ENCODE results near the gene BUD23.
"Not testable (repeated sequence)": the region's sequence is repeated elsewhere in the genome, so short reads cannot be mapped to it uniquely, and the experiment has no call there.

BUD23 gene

DNA sequence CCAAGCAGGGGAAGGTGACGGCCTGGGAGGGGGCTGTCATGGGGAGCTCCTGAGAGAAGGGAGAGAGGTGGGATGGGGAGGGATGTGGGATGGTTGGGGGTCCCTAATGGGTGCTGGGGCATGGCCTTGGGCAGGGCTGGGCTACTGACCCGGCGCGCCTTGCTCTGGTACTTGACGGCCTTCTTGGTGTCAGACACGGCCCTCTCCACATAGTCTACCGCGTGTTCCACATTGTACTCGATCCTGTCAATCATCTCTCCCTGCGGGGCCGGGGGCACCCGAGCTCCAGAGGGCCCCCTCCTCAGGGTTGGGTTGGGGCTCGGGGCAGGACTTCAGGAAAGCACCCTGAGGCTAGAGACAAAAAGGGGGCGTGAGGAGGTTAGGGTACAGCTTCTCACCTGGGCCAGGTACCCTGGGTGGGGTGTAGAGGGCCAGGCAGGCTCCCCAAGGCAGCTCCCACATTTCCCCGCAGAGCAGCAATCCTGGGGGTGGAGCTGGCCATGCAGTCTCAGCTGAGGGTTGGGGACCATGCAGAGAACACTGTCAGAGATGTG, 17.3 kb downstream of the BUD23 start:
- no peak for DNase-seq (ENCODE audit: low read depth, low spot score)

DNA sequence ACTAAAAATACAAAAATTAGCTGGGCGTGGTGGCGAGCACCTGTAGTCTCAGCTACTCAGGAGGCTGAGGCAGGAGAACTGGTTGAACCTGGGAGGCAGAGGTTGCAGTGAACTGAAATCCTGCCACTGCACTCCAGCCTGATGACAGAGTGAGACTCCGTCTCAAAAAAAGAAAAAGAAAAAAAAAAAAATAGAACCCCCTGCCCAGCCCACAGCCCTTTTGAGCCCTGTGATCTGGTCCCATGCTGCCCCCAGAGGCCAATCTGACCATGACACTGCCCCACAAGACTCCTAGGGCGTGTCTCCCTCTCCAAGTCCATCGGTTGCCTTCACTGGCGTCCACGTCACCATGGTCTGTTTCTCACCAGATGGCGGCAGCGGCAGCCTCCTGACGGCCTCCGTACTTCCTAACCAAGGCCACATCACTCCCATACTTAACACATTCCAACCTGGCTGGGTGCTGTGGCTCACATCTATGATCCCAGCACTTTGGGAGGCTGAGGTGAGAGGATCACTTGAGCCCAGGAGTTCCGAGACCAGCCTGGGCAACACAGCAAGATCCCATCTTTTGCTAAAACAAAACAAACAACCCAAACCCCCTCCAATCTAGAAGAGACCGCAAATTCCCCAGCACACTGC, 18.1 kb downstream of the BUD23 start:
- DNase-seq (ENCODE audit: low read depth, low spot score): peak; percentile 68

DNA sequence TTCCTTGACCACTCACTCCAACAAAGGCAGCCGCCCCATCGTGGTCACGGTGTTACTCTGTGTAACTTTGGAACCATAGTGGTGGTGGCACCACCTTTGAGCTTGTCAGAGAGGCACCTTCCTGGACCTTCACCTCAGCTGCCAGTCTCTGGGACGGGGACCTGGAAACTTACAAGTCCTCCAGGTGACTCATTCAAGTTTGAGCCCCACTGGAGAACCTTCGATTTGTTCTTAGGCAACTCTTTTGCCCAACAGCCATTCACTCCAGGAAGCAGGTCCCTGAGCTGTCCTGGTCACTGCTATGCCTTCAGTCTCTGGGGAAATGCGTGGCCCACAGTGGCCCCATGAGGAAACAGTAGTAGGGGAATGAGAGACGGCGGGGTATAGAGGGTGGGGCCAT, 18.8 kb downstream of the BUD23 start:
- DNase-seq (ENCODE audit: low read depth, low spot score): no peak

DNA sequence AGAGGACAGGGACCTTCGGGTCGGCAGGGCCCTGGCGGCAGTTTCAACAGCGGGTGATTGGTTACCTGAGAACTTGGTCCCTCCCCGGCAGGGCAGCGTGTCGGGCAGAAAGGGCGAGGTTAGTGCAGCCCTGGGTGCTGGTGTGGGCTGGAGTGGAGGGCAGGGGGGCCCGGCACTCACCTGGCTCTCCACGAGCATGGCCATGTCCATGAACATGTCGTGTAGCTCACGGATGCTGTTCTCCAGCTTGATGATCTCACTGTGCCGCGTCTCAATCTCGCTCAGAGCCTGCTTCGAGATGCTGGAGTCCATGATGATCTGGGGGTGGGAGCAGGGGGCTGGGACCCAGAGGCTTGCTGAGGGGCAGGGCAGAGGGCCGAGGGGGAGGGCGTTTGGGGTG, 19.3 kb downstream of the BUD23 start:
- no peak for DNase-seq (ENCODE audit: low read depth, low spot score)

DNA sequence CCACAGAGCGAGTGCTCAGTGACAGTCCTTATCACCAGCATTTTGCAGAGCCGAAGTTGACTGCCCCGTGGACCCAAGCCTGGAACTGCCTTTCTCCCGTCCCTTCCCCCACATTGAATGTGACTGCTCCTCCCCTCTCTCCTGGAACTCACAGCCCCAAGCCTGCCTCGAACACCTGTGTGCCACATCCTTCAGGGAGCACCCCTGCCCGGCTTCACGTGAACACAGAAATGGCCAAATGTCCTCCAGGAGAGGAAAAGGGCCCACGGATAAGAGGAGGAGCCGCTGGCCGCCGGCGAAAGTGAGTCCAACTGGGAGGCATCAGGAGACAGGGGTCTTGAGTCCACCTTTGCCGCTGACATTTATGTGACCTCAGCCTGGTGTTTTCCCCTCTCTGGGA, 19.8 kb downstream of the BUD23 start:
- DNase-seq (ENCODE audit: low read depth, low spot score): no peak

DNA sequence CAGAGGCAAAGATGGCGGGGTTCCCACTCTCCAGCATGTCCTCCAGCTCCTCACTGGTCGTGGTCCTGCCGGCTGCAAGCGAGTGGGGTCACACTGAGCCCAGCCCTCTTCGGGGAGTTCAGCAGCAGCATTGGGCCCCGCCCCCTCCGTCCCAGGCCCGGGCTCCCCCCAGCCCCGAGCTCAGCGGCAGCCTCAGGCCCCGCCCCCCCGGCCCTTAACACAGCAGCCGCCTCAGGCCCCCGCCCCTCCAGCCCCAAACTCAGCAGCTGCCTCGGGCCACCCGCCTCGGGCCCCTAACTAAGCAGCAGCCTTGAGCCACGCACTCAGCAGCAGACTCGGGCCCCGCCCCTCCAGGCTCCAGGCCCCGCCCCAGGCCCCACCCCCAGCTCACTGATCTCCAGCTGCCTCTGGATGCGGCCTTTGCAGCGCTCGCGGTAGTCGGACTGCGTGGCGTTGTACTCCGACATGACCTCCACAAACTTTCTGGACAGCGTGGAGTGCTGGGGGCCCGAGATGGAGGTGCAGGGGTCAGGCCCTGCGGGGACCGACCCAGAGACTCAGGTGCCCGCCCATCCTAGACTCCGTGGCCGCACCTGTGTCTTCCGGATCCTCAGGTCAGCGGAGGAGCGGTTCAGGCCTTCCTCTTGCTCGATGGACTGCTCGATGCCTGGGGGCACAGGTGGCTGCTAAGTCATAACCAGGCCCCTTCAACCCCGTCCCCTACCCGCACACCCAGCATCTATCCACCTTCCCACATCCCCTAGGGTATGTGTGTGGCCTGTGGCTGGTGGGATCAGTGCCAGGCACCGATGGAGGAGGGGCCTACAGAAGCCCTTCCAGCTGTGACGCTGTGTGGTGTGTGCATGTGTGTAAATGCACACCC, 20.6 kb downstream of the BUD23 start:
- DNase-seq (ENCODE audit: low read depth, low spot score): peak; percentile 75

DNA sequence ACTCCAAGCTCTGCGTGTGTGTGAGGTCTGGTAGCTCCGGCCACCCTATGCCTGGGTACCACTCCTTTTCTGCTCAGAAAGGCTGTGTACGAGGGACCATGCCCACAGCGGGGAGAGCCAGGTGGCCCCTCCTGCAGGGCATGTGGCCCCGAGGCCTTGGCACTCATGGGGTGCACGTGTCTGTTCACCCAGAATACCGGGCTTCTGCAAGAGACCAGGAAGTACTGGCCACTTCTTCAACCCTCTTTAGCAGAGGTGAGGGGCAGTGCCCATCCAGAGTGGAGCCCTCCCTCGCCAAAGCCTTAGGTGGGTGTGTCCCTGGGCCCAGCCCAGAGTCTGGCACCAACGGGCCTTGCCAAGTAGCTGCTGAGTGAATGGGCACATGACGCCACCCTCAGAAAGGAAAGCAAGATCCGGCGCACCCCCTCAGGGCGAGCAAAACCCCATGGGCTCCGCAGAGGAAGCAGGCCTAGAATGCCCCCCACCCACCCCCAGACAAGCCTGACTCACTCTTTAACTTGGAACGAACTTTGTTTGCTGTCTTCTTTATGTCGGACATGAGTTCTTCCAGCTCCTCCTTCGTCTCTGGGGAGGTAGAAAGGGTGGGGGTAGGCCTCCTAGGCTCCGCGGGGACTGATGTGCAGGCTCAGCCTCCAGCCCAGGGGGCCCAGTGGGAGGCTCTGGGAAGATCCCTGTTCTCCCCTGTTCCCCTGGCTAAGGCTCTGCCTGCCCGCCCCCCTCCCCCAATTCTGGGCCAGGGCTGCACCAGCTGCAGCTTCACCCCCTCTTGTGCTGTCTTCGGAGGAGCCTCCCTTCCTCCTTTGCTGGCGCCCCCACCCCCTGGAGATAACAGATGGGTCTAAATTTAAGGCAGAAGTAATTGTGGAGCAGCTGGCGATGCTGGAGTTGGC, 21.5 kb downstream of the BUD23 start:
- peak; percentile 82 for DNase-seq (ENCODE audit: low read depth, low spot score)

DNA sequence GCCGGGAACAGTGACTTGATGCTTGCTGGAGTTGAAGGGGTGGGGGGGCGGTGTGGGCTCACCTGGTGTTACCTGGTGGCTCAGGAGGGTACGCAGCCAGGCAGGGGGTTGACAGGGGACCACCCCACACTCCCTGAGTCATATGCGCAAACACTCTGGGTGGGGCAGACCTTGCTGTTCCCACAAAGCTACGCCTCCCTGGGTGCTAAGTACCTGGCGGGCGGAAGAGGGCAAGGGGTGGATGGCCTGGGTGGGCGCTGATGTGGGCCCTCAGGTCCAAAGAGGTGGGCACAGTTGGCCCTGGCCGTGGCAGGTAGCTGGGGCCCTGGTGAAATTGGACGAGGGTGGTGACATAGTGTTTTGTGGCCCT, 22.1 kb downstream of the BUD23 start:
- DNase-seq (ENCODE audit: low read depth, low spot score): no peak

DNA sequence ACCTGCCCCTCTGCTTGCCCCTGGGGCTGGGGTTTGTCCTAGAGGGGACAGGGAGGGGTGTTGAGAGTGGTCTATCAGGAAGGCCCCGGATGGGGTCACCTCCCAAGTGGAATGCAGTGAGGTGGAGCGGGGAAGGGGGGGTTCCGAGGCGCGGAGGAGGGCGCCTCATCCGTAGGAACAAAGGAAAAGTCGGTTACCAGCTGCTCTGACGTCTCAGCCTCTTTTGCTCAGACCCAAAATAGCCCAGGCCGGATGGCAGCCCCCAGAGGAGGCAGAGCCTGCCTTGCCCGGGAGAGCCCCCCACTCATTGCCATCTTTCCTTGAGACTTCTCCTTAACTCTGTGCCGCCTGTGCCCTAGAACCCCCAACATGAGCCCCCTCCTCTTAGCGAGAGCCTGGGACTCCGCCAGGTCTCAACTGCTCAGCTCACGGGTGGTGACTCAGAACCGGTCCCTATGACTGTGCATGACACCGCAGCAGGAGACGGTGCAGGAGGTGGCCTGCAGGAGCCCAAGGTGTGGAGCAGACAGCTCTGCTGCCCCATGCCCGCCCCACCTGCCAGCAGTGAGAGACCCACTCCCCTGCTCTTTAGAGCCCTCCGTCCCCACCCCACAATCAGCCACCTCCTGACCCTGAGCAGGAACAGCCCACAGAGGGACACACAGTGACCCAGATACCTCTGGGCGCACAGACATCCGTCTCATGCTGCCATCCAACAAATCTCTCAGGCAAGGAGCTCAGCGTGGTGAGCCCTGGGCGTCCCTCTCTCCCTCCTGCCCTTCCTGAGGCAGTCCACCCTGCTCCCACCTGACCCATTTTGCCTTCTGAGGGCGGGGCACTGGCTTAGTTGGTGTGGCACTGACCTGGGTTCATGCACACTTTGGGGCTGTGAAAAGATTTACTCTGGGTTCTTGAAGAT, 23.0 kb downstream of the BUD23 start:
- DNase-seq (ENCODE audit: low read depth, low spot score): peak; percentile 85

DNA sequence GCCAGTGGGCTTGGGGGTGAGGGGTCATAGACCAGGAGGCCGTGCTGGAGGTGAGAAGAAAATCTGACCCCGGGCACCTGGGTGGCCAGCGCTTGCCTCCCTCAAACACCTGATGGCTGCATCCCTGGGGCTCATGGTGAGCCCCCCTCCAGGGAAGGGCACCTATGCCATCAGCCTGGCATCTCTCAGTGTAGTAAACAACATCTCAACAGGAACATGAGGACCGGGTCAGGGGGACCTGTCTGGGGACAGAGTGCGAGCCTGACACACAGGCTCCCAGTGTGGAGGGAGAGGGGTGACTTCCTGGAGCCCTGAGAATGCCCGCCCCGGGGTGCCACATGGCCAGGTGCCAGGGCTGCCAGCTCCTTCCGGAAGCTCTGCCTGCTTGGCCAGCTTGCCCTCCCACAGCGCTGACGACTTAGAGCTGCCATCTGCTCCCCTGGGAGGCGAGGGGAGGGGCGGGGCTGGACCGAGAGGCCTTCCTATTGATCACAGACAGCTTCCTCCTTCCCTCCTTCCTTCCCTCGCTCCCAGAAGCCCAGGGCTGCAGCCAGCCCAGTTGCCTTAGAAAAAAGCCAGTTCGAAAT, 23.7 kb downstream of the BUD23 start:
- peak; percentile 70 for DNase-seq (ENCODE audit: low read depth, low spot score)

DNA sequence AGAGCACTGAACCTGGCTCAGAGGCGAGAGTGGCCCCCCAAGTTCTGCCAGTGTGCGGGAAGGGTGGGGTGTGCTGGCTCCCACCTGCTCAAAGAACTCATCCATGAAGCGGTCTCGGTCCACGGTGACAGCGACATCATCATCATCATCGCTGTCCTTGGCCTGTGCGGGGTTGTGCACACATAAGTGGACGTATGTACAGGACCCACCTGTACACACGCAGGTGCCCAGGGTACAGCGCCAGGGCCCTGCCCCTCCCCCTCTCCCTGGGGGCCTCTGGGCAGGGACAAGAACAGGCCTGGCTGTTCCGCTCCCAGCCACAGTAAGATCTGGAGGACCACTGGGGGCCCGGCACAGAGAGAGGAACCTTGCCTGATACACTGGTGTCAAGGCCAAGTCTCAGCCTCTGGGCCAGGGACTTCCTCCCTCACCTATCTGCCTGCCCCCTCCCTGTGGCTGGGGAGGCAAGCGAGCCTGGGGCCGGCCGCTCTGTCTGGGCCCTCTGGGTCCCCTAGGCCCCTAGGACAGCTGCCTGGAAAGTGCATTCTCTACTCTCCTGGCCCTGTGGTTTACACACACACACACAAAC, 25.7 kb downstream of the BUD23 start:
- DNase-seq (ENCODE audit: low read depth, low spot score): no peak

DNA sequence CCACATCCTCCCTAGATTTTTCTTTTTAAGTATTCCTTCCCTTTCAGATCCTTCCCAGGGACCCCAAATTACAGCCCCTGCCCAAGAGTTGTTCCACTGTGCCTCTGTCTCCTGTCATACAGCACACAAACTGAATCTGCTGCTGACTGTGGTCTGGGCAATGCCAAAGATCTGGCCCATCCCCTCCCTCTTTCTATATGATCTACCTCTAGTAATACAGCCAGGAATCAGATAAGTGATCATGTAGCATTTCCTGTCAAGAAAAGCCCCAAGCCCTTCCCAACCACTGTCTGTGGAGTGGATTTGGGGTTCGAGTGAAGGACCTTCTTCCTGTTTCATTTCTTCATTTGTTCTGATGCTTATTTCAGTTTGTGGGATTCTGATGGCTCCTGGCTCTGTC, 29.4 kb downstream of the BUD23 start:
- DNase-seq (ENCODE audit: low read depth, low spot score): no peak

DNA sequence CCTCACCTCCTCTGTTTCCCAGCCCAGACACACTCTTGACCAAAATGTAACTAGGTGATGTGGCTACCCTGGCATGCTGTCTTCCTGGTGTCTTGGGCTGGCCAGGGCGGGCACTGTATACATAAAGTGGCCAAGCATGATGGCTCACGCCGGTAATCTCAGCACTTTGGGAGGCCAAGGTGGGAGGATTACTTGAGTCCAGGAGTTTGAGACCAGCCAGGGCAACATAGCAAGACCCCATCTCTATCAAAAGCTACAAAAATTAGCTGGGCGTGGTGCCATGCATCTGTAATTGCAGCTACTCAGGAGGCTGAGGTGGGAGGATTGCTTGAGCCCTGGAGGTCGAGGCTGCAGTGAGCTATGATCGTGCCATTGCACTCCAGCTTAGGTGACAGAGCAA, 29.9 kb downstream of the BUD23 start:
- not testable (repeated sequence) for DNase-seq (ENCODE audit: low read depth, low spot score)

DNA sequence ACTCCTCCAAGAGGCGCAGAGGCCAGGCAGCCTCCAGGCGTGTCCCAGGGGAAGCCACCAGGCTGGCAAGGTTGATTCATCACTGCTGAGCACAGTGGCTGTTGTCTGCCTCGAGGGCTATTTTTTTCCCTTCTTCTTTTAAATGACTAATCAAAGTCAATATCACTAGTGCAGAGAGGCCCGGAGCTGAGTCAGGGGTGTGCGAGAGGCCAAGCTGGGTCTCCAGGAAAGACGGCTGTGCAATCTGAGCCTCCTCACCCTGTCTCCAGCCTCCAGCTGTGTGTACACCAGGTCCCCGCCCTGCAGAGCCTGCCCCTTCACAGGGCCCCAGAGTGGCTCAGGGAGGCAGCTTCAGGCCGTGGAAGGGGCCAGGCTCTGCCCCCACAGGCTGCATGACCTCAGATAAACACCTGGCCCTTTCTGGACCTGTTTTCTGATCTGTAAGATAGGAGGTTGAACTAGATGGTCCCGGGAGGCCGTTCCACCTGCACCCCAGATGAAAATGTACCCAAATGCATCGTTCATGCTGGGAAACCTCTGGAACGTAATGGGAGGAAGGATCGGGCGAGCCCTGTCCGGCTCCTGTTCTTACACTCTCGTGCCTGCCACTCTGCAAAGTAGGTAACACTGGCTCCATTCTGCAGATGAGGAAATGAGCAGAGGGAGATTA, 32.4 kb downstream of the BUD23 start:
- peak; percentile 82 for DNase-seq (ENCODE audit: low read depth, low spot score)

DNA sequence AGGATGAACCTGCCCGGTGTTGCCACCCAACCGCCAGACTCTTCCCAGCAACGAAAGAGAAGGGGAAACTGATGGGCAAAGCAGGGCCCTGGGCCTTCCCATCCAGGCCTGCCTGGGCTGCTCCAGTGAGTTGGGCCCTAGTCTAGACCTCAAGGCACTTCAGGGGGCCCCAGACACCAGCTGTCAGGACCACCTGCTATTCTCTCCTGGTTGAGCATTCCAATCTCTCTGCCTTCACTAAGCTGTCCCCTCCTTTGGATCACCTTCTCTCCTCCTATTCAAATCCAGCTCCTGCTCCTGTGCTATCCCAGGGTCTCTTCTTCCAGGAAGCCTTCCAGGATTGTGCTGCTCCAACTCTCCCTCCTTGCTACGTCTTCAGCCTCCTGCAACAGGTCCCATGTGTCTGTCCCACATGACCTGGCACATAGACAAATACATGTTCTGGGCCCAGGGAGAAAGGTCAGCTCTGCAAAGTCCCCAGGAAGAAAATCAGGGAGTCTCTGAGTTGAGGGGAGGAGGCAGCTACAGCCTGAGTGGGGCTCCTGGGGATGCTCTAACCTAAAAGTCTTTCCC, 33.0 kb downstream of the BUD23 start:
- DNase-seq (ENCODE audit: low read depth, low spot score): no peak

DNA sequence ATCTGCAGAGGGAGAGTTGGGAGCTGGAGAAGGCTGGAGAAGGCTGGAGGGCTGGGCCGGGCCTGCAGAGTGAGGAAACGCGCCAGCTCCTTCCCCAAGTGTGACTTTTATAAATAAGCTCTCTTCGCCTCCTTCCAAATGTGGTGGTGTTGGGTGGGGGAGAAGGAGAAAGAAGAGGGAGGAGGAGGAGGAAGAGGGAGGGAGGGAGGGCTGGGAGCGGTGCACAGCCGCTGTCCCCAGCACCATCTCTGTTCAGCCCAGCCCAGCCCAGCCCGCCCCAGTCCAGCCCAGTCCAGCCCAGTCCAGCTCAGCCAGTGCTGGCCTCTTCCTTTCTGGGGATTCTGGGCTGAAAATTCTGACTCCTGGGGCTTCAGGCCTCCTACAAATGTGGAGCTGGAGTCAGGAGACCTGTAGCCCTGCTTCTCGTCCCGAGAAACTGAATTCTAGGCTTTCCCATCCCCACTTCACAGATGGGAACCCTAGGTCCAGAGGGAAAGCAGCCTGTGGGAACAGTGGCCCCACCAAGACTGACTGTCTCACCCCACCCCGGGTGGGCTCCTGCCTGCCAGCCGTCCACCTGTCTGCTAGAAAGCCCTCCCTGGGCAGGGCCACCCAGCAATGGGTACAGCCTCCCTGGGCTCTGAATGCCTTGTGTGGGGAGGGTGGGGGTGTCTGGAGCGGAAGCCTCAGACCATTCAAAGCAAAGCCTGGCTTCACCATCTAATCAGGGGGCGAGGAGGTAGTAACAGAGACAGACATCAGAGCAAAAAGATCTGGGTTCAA, 33.8 kb downstream of the BUD23 start:
- DNase-seq (ENCODE audit: low read depth, low spot score): peak; percentile 47

DNA sequence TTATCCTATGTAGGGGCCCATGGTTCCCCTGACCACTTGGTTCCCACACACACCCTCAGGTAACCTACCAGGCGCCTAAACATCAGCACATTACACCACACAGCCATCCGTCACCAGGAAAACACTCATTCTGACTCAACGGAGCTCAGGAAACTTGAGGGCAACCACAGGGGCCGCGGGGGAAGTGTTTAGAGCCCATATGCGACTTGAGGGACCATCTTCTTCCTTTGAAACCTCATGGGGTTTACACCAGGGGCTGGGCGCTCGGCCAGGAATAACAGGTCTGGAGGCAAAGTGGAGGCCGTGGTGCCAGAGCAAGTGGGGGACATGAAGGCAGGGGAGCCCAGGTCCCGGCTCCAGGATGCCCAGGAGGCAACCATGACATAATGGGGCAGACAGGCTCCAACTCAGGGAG, 34.6 kb downstream of the BUD23 start:
- DNase-seq (ENCODE audit: low read depth, low spot score): peak; percentile 89

DNA sequence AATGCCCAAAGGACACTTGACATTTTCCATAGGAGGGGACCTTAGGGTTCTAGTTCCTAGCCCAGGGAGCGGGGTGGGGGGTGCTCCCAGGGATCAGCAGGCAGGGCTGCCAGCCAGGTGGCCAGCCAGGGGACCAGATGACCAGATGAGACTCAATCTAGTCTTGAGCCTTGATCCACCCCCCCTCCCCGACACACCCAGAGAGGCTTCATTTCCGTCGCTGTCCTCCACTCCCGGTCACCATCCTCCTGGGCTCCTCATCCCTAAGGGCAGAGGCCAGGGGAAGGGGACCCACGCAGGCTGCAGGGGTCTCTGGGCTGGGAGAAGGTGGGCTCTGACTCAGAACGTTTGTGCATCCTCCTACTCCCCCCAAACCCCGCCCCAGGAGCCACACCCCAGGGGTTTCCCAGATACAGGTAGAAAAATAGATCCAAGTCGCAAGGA, 35.1 kb downstream of the BUD23 start:
- DNase-seq (ENCODE audit: low read depth, low spot score): no peak
